DOHH2 (cell line): ENCODE data around the gene SERPINH1.

ENCODE experiments used
- H3F3A ChIP-seq: fragments of 200-600 bp; sonication (generic), shearing (Covaris generic); 2 replicates; pipeline ENCODE4 v1.6.0; 2016; ENCODE audit warnings: antibody characterized with exemption, mild to moderate bottlenecking; ENCODE audit not compliant: control insufficient read depth, insufficient read depth
- H3K27ac ChIP-seq: fragments of 200-600 bp; sonication (generic); 2 replicates; pipeline ENCODE4 v1.5.1; 2014; ENCODE audit warnings: low read depth, mild to moderate bottlenecking, low read length, moderate library complexity
- H3K27me3 ChIP-seq: fragments of 200-600 bp; sonication (generic); 2 replicates; pipeline ENCODE4 v1.6.1; 2014; ENCODE audit warnings: mild to moderate bottlenecking, low read length, mixed read lengths; ENCODE audit not compliant: control insufficient read depth
- H3K36me3 ChIP-seq: fragments of 200-600 bp; sonication (generic); 2 replicates; pipeline ENCODE4 v1.6.1; 2014; ENCODE audit warnings: mild to moderate bottlenecking, low read length, moderate library complexity, mixed read lengths; ENCODE audit not compliant: control insufficient read depth
- H3K4me1 ChIP-seq: fragments of 200-600 bp; sonication (generic); 2 replicates; pipeline ENCODE4 v1.6.1; 2014; ENCODE audit warnings: mild to moderate bottlenecking, low read length, mixed read lengths; ENCODE audit not compliant: control insufficient read depth
- H3K4me2 ChIP-seq: fragments of 200-600 bp; sonication (generic); 2 replicates; pipeline ENCODE4 v1.6.0; 2014; ENCODE audit warnings: mild to moderate bottlenecking, low read length, moderate library complexity
- H3K4me3 ChIP-seq: fragments of 200-600 bp; sonication (generic); 2 replicates; pipeline ENCODE4 v1.5.1; 2014; ENCODE audit warnings: mild to moderate bottlenecking, low read length, mixed read lengths
- H3K79me2 ChIP-seq: fragments of 200-600 bp; sonication (generic); 2 replicates; pipeline ENCODE4 v1.6.1; 2014; ENCODE audit warnings: mild to moderate bottlenecking, low read length, mixed read lengths; ENCODE audit not compliant: control insufficient read depth
- H3K9me2 ChIP-seq: fragments of 200-600 bp; sonication (generic); replicated peaks from 2 replicates; pipeline ENCODE4 v1.6.1; 2014; ENCODE audit warnings: mild to moderate bottlenecking, low read length, mixed read lengths; ENCODE audit not compliant: control insufficient read depth
- H3K9me3 ChIP-seq: fragments of 200-600 bp; sonication (generic); 2 replicates; pipeline ENCODE4 v1.6.1; 2014; ENCODE audit warnings: antibody characterized with exemption, low read length, mixed read lengths; ENCODE audit not compliant: control insufficient read depth, insufficient read depth
- H4K20me1 ChIP-seq: fragments of 200-600 bp; sonication (generic); 2 replicates; pipeline ENCODE4 v1.6.0; 2014; ENCODE audit warnings: low read depth, mild to moderate bottlenecking, antibody characterized with exemption, low read length, moderate library complexity; ENCODE audit not compliant: control insufficient read depth, insufficient read depth
- EZH2phosphoT487 ChIP-seq: fragments of 200-600 bp; sonication (generic); IDR thresholded peaks from 2 replicates; pipeline ENCODE4 v1.6.1; 2017; ENCODE audit warnings: borderline replicate concordance, mild to moderate bottlenecking, antibody characterized with exemption, low read length, moderate library complexity, mixed read lengths
- TF ChIP-seq, protein P1 (sequence below): fragments of 200-600 bp; sonication (generic); IDR thresholded peaks from one replicate; pipeline ENCODE4 v1.5.1; 2014; ENCODE audit warnings: antibody characterized with exemption, mild to moderate bottlenecking, low read depth, low read length; ENCODE audit not compliant: poor library complexity, severe bottlenecking

The SERPINH1 gene

DNA sequence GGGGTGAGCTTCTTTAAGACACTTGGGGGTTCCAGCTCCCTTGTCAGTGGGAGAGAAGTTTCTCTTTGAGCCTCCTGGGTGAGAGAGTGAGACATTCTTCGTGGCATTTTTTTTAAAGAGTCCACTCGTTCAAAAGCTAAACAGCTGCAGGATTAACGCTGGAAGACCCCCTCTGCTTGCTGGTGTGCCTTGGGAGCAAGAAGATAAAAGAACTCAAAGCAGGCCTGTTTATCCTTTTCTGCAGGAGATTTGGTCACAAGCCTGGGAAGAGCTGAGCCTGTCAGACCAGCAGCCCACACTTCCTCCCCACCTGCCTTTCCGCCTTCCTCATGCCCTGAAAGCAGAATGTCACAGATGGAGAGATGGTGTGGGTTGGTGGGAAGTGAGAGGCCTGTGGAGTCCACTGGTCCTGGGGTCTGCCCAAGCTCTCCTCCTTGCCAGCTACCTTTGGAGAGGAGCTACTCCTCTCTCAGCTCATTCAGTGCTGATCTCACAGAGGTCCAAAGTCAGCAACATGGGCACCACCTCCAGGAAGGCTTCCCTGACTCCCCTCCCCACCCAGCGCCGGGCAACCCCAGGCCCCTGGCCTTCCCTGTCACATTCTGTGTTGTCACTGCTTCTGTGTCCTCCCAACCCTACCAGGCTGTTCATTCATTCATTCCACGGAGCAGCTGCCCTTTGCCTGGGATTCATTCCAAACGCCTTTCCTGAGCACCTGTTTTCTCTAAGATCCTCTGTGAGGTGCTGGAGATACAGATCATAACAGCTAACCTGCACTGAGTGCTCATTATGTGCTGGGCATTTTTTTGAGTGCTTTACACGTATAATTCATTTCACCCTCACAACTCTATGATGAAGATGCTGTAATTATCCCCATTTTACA is 43.0 kb upstream of the SERPINH1 start:
- H3K4me2 ChIP-seq = no peak overlapping the region
- no peak overlapping the region for H3K27ac ChIP-seq
- H4K20me1 ChIP-seq = 0 out of 2 replicates have a peak, but pooled peaks cover 2% of the 10 kb centered on the region
- H3K9me3 ChIP-seq = no peaks in the 10 kb centered on the region
- no peaks in the 10 kb centered on the region for H3K9me2 ChIP-seq
- no peaks in the 10 kb centered on the region for H3K79me2 ChIP-seq
- H3K36me3 ChIP-seq = no peaks in the 10 kb centered on the region
- no peak overlapping the region for H3K4me3 ChIP-seq
- H3K4me1 ChIP-seq = peaks cover 22% of the 10 kb centered on the region
- no peaks in the 10 kb centered on the region for H3F3A ChIP-seq
- peaks cover 17% of the 10 kb centered on the region for H3K27me3 ChIP-seq
- TF ChIP-seq, protein P1, sequence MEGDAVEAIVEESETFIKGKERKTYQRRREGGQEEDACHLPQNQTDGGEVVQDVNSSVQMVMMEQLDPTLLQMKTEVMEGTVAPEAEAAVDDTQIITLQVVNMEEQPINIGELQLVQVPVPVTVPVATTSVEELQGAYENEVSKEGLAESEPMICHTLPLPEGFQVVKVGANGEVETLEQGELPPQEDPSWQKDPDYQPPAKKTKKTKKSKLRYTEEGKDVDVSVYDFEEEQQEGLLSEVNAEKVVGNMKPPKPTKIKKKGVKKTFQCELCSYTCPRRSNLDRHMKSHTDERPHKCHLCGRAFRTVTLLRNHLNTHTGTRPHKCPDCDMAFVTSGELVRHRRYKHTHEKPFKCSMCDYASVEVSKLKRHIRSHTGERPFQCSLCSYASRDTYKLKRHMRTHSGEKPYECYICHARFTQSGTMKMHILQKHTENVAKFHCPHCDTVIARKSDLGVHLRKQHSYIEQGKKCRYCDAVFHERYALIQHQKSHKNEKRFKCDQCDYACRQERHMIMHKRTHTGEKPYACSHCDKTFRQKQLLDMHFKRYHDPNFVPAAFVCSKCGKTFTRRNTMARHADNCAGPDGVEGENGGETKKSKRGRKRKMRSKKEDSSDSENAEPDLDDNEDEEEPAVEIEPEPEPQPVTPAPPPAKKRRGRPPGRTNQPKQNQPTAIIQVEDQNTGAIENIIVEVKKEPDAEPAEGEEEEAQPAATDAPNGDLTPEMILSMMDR = no peak
- TF ChIP-seq EZH2phosphoT487 = no peak

- Histone ChIP-seq H3K79me2 (no peaks in the 10 kb centered on the region), H3K27ac (no peak overlapping the region), H3K4me2 (no peak overlapping the region), H3K4me3 (no peak overlapping the region), H3F3A (no peaks in the 10 kb centered on the region), H3K9me3 (no peaks in the 10 kb centered on the region), H3K27me3 (peaks cover 30% of the 10 kb centered on the region), H3K36me3 (no peaks in the 10 kb centered on the region), H4K20me1 (0 out of 2 replicates have a peak, but pooled peaks cover 2% of the 10 kb centered on the region), H3K9me2 (no peaks in the 10 kb centered on the region), H3K4me1 (peaks cover 13% of the 10 kb centered on the region; the same call in 1 of the 2 replicates)
- TF ChIP-seq, protein P1 = no peak
- TF ChIP-seq EZH2phosphoT487 = no peak
These were observed 41.4 kb upstream of the SERPINH1 start for GRCh38 chr11:75520688-75521087.

GRCh38 chr11:75522286-75523044 is 39.6 kb upstream of the SERPINH1 start:
- Histone ChIP-seq H3K4me2 (no peak overlapping the region), H3K9me2 (no peaks in the 10 kb centered on the region), H3F3A (no peaks in the 10 kb centered on the region), H4K20me1 (0 out of 2 replicates have a peak, but pooled peaks cover 2% of the 10 kb centered on the region), H3K27ac (no peak overlapping the region), H3K27me3 (peaks cover 32% of the 10 kb centered on the region), H3K4me1 (peaks cover 13% of the 10 kb centered on the region; the same call in 1 of the 2 replicates), H3K9me3 (no peaks in the 10 kb centered on the region), H3K79me2 (no peaks in the 10 kb centered on the region), H3K36me3 (no peaks in the 10 kb centered on the region), H3K4me3 (no peak overlapping the region)
- TF ChIP-seq, protein P1 = no peak
- no peak for TF ChIP-seq EZH2phosphoT487
